NOMO-1 treated with DMSO at 0.1 percent for 48 hours (cell line): Measurements from ENCODE around the gene ITPR3.

ENCODE experiments used
- DNase-seq: peaks from one replicate; lab custom pipeline; 2025; ENCODE audit not compliant: unreplicated experiment; lab: John Stamatoyannopoulos, UW

ITPR3 gene

DNA sequence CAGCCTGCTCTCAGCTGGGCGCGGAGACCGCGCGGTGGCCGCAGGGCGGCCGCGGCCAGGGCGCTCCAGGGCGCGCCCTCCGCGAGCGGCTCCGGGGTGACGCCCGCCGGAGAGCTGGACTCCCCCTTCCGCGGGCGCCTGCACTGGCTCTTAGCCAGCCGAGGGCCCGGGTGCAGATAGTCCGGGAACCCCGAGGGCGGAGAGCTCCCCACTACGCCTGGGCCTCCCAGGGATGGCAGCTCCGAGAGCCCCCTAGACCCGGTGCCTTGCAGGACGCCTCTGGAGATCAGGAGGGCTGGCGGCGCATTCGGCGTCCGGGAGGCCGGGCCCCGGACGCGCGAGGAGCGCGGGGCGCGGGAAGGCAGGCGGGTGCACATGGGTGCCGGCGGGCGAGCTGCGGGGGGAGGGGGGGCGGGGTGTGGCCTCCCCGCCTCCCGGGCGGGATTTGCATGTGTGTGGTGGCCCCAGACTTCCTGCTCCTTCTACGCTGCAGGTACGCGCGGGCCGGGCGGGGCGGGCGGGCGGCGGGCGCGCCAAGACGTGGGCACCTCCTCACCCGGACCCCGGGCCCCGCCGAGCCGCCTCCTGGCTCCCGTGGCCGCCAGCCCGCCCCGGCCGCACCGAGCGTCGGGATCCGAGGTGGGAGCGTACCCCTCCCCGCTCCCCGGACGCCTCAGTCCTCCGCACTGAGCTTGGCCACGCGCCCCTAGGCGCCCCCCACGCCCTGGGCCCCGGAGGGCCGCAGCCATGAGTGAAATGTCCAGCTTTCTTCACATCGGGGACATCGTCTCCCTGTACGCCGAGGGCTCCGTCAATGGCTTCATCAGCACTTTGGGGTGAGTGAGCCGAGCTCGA, at the start of gene ITPR3:
ITPR3 (plus strand) TSS at position 467 of the 855 bp plus-strand sequence; CDS start at position 748, 281 bp downstream.
- peak; percentile 48 for DNase-seq

DNA sequence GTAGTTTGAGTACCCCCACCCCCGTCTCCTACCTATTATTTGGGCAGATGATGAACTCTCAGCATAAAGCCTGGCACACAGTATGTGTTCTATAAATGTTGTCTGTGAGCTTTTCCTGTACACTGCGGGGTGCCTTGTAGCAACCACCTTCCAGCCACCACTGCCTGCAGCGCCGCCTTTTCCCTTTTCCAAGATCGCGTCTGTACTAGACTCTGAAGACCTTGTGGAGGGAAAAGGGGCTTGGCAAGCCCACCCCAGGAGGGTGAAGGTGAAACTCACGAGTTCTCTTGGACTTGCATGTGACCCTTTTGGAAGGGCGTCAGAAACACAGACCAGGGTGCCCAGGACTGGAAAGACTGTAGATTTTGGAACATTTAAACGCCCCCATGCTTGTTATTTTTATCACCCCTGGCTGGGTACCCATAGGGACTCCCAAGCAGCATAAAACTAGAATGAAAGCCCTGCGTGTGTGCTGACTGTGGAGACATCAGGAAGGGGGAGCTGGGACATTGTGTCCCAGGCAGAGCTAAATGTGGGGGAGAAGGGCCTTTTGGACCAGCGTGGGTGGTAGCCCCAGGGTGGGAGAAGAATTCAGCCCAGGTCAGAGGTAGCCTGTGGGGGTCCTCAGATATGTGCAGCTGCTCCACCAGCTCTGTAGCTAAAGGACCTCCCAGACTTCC, 49.3 kb upstream of the ITPR3 start:
- DNase-seq, result no peak

DNA sequence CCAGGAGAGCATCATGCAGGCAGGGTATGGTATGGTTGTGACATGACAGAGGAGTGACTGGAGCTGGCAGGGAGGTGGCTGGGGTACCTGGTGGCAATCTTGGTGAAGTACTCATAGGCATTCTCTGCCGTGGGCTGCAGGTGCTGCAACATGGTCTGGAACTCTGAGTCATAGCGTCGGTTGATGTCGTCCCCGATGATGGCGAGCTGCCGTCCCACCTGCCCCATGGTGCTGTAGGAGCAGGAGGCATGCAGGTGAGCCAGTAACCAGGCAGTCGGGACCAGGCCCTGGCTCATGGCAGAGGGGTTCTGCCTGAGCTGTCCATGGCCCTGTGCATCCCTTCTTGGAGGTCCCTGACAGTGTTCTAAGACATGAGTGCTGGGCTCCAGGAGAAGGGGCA, 45.9 kb upstream of the ITPR3 start:
- DNase-seq, result no peak

DNA sequence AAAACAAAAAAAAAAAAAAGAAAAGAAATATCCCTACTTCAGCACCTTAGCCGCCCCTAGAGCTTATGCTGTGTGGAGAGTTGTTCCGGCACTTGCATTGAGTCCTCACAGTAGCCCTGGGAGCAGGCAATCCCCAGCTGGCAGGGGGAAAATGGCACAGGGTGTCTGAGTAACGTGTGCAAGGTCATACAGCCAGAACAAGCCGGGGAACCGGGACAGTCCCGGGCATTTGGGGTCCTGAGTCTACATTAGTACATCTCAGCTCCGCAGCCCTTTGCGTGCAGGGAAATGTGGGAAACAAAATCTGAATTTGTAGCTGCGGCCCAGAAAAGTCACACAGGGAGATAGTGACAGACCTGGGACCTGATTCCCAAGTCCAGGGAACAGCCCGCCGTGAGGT, 44.5 kb upstream of the ITPR3 start:
- no peak for DNase-seq

DNA sequence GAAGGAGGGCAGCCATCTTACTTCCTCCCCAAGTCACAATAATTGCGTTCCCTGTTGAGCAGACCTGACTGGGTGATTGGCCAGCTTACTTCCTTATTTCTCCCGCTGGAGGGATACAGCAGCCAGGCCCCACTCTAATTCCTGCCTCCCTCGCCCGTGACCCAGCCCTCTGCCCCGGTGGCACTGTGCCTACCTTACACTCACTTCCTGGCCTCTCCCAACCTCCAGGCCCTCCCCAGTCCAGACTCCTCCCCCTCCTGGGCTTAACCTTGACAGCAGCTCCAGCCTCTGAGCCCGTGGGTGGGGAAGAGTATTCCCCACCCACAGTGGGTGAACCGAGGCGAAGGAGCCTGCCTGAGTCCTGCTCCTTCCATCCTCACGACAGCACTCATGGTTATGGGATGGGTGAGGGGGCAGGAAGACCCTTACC, 44.0 kb upstream of the ITPR3 start:
- DNase-seq, result peak; percentile 63

DNA sequence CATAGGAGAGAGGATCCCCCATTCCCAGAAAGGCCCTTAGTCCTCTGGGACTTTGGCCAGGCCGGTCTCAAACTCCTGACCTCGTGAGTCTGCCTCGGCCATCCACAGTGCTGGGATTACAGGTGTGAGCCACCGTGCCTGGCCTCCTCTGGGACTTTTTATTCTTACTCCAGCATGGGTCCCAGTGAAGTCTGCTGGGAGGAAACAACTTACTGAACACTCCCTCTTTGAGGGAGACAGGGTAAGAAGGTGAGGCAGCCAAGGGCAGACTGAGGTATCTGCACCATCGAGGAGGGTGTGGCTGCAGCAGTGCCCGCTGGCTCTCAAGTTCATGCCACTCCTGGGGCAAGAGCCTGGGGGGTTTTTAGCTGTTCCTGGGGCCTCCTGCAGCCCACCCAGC, 43.4 kb upstream of the ITPR3 start:
- no peak for DNase-seq

DNA sequence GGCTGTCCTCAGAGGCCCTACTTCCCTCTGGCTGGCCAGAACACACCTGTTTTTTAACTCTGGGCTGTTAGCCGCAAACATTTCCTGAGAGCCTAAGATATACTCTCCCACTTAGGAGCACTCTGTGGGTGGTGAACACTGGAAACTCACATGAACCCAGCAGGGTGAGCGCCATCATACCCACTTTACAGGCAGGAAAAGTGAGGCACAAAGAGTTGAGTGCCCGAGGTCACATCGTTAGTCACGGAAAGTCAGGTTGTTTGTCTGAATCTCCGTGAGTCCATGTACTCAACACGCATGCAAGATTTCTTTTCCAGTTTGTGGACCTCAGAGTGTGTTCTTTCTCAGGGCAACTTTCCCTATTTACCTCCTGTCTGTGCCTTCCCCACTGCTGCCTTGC, 43.0 kb upstream of the ITPR3 start:
- DNase-seq, result no peak

DNA sequence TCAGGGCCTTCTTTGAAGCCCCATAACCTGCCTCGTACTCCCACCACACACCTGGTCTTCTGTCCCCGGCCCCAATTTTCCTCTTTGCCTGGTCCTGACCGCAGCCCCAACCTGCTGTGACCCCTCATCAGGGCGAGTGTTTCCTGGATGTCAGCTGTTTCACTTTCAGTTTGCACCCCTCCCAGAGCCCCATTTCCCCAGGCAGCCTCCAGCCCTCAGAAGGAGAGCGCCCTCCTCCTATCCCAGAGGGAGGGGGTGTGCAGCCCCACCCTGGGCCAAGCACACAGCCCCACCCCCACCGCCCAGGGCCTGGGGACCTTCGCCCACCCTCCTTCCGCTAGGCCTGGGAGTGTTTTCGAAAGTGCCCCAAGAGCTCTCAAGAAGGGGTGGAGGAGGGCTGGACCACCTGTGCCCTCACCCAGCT, 42.5 kb upstream of the ITPR3 start:
- no peak for DNase-seq

DNA sequence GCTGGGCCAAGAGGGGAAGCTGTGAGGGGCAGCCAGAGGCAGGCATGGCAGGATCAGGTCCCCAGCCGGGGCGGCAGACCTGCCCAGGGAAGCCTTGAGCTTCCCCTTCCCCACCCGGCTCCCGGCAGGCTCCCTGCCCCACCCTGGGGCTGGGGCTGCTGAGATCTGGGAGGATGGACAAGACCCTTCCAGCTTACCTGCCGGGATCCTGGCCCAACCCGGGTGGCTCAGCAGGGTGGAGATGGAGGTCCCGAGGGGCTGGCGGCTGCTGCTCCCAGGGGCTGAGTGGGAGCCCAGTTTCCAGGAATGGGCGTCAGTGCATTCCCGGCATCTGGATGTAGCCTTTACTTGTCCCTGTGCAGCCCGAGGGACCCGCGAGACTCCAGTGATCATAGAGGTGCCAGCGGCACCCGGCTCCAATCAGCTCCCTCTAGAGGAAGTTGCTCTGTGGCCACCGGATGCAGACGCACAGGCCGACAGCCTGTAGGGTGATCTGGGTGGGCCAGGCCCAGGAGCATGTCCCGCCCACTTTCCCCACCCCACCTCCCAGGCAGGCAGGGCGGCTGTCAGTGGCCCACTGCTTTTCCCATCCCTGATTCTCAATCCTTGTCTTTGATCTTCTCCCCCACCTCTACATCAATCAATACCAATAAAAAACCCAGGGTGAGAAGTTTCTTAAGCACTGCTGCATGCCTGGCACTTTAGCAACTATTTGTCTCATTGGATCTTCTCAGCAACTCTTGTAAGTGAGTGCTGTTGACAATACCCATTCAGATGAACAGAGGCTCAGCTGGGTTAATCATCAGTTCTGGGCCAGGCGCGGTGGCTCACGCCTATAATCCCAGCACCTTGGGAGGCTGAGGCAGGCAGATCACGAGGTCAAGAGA, 41.1 kb upstream of the ITPR3 start, which contains the start of gene BAK1:
BAK1 (minus strand) TSS at position 449 of the 887 bp plus-strand sequence. CDS start 2,672 bp downstream, outside the sequence.
- DNase-seq, result peak; percentile 87

DNA sequence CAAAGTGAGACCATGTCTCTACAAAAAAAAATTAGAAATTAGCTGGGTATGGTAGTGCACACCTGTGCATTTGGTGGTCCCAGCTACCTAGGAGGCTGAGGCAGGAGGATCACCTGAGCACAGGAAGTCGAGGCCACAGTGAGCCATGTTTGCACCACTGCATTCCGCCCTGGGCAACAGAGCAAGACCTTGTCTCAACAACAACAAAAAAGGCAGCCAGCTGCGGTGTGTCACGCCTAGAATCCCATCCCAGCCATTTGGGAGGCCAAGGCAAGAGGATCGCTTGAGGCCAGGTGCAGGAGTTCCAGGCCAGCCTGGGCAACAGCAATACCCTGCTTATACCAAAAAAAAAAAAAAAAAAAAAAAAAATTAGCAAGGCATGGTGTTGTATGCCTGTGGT, 39.9 kb upstream of the ITPR3 start:
- no peak for DNase-seq

DNA sequence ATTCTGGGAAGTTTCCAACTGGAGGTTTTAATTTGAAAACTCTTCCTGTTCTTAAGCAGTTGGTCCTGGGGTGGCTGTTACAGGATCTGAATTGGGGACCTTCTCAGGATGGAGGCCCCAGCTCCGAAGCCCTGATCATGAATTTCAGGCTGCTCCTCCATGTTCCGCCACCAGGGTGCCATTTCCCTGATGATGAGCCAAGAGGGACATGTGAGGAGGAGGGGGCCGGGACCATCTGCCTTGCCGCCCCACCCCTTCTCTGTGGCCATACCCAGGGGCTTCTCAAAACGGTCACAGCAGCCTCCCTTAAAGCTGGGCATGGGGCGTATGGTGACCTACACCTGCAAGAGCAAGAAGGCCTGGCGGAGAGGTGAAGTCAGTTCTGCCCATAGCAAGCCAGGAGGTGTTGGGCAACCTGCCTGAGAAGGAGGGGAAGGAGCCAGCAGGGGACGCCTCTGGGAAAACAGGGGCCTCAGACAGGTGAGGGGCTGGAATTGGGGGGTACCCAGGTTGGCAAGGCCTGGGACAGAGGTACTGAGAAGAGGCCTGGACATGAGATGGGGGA, 37.4 kb upstream of the ITPR3 start:
- DNase-seq, result no peak

DNA sequence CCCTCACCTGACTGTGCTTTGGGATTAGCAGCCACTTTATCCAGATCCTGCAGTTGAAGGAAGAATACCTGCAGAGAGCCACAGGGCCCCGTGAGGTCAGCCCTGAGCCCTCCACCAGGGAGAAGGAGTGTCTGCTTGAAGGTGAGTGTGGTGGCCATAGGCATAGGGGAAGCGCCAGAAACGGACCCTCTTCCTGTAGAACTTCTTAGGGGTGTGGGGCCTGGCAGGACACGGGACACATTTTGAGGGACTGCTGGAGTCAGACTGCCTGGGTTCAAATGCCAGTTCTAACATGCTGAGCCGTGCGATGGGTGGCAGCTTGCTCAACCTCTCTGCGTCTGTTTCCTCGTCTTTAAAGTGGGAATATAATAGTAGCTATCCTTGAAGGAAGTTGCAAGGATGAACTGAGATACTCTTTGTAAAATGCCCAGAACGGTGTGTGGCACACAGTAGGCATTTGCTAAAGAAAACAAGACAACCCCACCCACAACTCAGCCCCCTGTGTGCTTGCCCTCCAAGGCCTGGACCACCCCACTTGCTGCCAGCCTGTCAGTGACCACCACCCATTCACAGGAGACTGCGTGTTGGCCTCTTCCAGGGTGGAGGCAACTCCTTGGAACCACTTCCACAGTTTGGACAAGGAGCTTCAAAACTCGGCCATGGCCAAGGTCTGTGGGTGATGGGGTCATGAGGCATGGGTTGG, 36.3 kb upstream of the ITPR3 start:
- no peak for DNase-seq

DNA sequence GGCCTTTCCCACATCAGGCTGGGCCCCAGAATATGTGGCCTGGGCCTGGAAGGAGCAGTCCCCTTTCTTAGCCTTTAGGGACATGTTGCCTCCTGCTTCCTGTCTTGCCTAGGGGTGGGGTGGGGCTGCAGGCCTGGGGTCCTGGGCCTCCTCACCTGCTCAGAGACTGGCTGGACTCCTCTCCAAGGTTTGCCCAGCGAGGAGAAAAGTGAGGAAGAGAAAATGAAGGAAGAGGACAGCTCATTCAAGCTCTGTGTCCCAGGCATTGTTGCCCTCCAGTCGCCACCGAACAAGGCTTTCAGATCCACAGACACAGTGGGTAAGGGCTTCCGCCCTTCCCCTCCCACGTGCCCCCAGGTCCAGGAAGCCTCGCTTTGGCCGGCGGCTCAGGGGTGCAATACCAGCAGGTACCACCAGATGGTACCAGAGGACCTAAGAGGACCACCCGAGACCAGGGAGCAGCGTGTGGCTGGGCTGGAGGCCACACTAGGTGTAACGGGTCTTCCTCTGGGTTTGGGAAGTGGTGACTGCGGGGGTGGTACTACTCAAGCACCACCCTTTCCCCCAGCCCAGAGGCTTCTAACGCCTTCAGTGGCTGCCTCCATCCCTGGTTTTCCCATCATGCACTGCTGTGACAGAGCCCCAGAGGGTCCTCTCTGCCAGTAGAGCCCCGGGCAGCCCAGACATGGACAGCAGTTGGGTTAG, 35.6 kb upstream of the ITPR3 start:
- peak; percentile 80 for DNase-seq

DNA sequence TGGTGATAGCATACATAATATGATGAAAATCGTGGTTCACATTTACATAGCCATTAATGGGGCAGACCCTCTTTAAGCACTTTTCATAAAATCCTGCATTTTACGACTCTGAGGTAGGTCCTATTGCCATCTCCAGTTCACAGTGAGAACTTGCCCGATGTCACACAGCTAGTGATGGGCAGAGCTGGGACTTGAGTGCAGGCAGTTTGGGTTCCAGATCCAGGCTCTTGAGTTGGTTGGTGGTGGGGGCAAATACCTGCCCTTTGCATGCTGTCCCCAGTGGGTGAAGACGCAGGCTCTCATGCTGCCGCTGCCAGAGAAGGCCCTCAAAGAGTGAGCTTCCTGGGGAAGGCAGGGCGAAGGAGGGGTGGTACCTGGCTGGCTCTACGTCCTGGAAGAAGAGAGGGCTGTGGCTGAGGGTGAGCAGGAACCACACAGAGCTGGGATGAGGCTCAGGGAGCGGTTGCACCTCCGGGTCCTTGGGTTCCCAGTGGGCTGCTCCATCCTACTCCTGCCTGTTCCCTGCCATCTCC, 34.9 kb upstream of the ITPR3 start:
- DNase-seq, result no peak

DNA sequence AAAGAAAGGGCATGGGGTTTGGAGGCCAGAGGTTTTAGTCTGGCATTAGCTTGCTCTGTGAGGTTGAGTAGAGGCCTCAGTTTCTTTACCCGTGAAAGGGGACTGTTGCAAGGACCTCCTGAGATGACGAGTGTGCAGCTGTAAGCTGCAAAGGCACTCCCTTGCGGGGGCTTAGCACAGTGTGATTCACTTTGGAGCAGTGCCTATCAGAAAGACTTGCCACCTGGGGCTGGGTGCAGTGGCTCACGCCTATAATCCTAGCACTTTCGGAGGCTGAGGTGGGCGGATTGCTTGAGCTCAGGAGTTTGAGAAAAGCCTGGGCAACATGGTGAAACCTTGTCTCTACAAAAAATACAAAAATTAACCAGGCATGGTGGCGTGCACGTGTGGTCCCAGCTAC, 33.6 kb upstream of the ITPR3 start:
- no peak for DNase-seq

DNA sequence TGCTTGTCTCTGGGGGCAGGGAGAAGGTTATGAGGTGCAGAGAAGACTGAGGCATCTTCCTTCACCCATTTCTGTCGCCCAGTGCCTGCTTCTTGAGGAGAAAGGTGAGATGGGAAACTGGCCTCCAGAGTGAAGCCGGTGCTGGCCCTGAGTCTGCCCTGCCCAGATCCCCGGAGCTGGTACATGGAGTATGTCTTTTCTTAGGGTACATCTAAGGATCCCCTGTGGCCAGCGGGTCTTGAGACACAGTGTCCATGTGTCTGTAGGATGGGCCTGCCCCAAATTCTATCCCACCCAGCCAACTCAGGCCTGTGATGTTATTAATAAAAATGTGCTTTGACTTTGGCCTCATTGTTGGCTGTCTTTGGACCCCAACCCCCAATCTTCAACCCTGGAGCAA, 32.2 kb upstream of the ITPR3 start:
- no peak for DNase-seq

DNA sequence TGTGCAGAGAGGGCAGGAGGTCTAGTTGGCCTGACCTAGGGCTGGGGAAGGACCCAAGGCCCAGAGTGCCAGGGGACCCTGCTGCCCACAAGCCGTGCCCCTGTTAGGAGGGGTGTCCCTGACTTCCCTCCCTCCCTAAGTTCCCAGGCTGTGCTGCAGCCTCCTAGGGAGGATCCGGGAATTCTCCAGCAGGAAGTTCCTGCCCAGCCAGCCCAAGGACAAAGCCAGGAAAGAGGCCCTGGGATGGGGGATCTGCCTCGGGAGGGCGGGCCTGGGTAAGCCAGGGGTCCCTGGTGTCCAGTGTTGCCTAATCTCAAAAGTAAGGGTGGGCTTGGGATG, 31.8 kb upstream of the ITPR3 start:
- DNase-seq, result no peak

DNA sequence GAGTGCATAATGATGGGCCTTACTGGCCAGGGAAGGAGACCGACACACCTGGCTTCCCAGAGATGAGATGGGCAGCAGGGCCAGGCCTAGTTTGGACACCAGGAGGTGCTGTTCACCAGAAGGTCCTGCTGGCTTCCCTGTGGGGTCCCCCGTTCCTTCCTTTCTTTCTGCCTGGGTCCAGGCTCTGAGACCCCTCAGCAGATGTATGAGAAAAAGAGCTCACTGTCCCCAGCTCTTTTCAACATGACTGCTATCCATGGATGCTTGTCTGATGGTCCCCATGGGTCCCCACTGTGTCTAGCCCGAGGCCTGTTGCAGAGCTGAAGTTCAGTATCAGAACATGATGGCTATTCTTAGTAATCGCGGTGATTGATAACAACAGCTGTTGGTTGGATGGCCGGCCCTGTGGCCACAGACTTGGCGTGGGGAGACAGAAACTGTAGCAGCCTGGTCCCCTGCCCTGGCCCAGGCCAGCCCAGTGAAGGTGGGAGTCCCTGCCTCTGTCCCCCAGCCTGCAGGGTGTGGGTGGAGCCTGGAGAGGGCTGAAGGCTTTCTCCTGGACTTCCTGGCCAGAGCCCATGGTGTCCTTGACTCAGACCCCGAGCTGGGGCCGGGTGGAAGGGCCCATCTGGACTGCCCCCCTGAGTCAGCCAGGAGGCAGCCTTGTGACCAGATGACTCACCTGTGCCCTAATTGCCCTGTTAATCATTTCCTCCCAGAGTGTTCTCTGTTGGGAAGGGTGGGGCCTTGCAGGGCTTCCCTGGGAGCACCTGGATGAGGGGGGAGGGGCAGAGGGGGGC, 31.2 kb upstream of the ITPR3 start:
- peak; percentile 20 for DNase-seq
